ENCODE measurements around the gene NRG2.

GRCh38 chr5:139797335-139797734 is 245.8 kb downstream of the NRG2 start:
- TF ChIP-seq CTCF (IDR thresholded peaks at IDR 0.05; ENCODE audit: low read depth, low read length, poor library complexity, severe bottlenecking) (no peak), EZH2phosphoT487 (IDR thresholded peaks at IDR 0.05; ENCODE audit: borderline replicate concordance, low read length) (no peak)
